Embryonic facial prominence (tissue), 1 donor: ENCODE results near the gene KRTAP7-1.

Source experiments
- DNase-seq: peaks from one replicate; pipeline ENCODE4 v3.0.0-alpha.2; 2016; ENCODE audit errors: extremely low spot score

Gene KRTAP7-1

GRCh38 chr21:30829659-30830058 lies at the start of gene KRTAP7-1:
Gene KRTAP7-1 (minus strand): TSS chr21:30829759. CDS start chr21:30829698, 61 bp downstream.
- no peak for DNase-seq

- no peak for DNase-seq
Observed at GRCh38 chr21:30874526-30874925, 45.0 kb upstream of the KRTAP7-1 start.

GRCh38 chr21:30847627-30848500 lies 18.3 kb upstream of the KRTAP7-1 start:
- DNase-seq = no peak

GRCh38 chr21:30842990-30843389 lies 13.4 kb upstream of the KRTAP7-1 start:
- DNase-seq = no peak

- DNase-seq = no peak
Observed at GRCh38 chr21:30839304-30839703, 9.7 kb upstream of the KRTAP7-1 start.

- DNase-seq = no peak
Observed at GRCh38 chr21:30838536-30838935, 9.0 kb upstream of the KRTAP7-1 start.

- no peak for DNase-seq
Observed at GRCh38 chr21:30831194-30831765, 1.7 kb upstream of the KRTAP7-1 start.

- DNase-seq = no peak
Observed at GRCh38 chr21:30818837-30819610, 10.5 kb downstream of the KRTAP7-1 start.

GRCh38 chr21:30813174-30813573 lies 16.4 kb downstream of the KRTAP7-1 start, which contains the start of gene KRTAP8-1:
Gene KRTAP8-1 (minus strand): TSS chr21:30813274. CDS start chr21:30813220, 54 bp downstream.
- no peak for DNase-seq

GRCh38 chr21:30800605-30801004 lies 29.0 kb downstream of the KRTAP7-1 start:
- no peak for DNase-seq

- DNase-seq = no peak
Observed at GRCh38 chr21:30793581-30794314, 35.8 kb downstream of the KRTAP7-1 start.

GRCh38 chr21:30779249-30779648 lies 50.3 kb downstream of the KRTAP7-1 start:
- DNase-seq = no peak
